H1 (cell line): ENCODE data around the gene POLR2C. TPM values are rescaled to one million over a fixed set of nuclear protein-coding genes. Genes with fewer than 3 reads are reported as not detected.

Experiments used
- CTCF ChIA-PET: fragments of 300-600 bp; sonication (Branson Sonifier 250); formaldehyde crosslinking; loops from one replicate; lab custom pipeline; 2021; ENCODE audit not compliant: partially characterized antibody; lab: Charles Lee
- POLR2A ChIA-PET: fragments of 300-600 bp; sonication (Branson Sonifier 250); formaldehyde crosslinking; loops from one replicate; lab custom pipeline; 2021; ENCODE audit warnings: inconsistent platforms; ENCODE audit not compliant: partially characterized antibody; lab: Charles Lee
- DNase-seq, 2 experiments: peaks; one replicate each; pipeline versions ENCODE4 v3.0.0 to v3.0.0-alpha.2; 2010 to 2022; ENCODE audit warnings: low spot score in 2 of 2, low read depth in 1 of 2, mixed read lengths in 1 of 2
- FAIRE-seq: peaks from 2 replicates; lab custom pipeline; 2011; peaks lifted over from hg19 to GRCh38; lab: Jason Lieb, UNC
- H2AFZ ChIP-seq: 2 replicates; pipeline ENCODE4 v1.8.1; 2012; ENCODE audit warnings: low read length, inconsistent platforms
- H2AK5ac ChIP-seq: 2 replicates; pipeline ENCODE4 v1.6.1; 2013; ENCODE audit warnings: low read depth, low read length
- H2BK120ac ChIP-seq: replicated peaks from 2 replicates; pipeline ENCODE3; 2013; ENCODE audit warnings: low read depth, low read length, inconsistent platforms
- H2BK12ac ChIP-seq: 2 replicates; pipeline ENCODE4 v1.6.1; 2013; ENCODE audit warnings: low read depth, low read length
- H2BK15ac ChIP-seq: 2 replicates; pipeline ENCODE4 v1.6.1; 2013; ENCODE audit warnings: low read length
- H2BK20ac ChIP-seq: 2 replicates; pipeline ENCODE4 v1.6.1; 2013; ENCODE audit warnings: low read length
- H2BK5ac ChIP-seq: 2 replicates; pipeline ENCODE4 v1.6.1; 2013; ENCODE audit warnings: low read depth, low read length
- H3K14ac ChIP-seq: 2 replicates; pipeline ENCODE4 v1.6.1; 2013; ENCODE audit warnings: inconsistent platforms; ENCODE audit not compliant: insufficient read length
- H3K18ac ChIP-seq: 2 replicates; pipeline ENCODE4 v1.6.1; 2013; ENCODE audit warnings: low read length; ENCODE audit errors: extremely low read depth
- H3K23ac ChIP-seq: 2 replicates; pipeline ENCODE4 v1.6.1; 2013; ENCODE audit warnings: inconsistent platforms; ENCODE audit not compliant: insufficient read length
- H3K23me2 ChIP-seq: 2 replicates; pipeline ENCODE4 v1.6.1; 2013; ENCODE audit warnings: low read depth, low read length
- H3K27ac ChIP-seq: 2 replicates; pipeline ENCODE4 v1.6.1; 2011; ENCODE audit warnings: low read depth, low read length, inconsistent platforms
- H3K27me3 ChIP-seq, 4 experiments: replicated peaks in 1 of 4; 1 replicate in 1 of 4; 2 replicates in 3 of 4; pipeline versions ENCODE4 v1.6.1 to v1.8.1; 2011 to 2013; ENCODE audit warnings: low read length in 3 of 4, mild to moderate bottlenecking in 3 of 4, inconsistent platforms in 2 of 4, mixed read lengths in 2 of 4, moderate library complexity in 1 of 4; ENCODE audit not compliant: control insufficient read depth in 3 of 4, insufficient read depth in 3 of 4; ENCODE audit errors: extremely low read depth in 1 of 4
- H3K36me3 ChIP-seq, 4 experiments: 2 replicates each; pipeline versions ENCODE4 v1.6.1 to v1.8.1; 2011 to 2013; ENCODE audit warnings: mild to moderate bottlenecking in 4 of 4, low read length in 3 of 4, moderate library complexity in 2 of 4, control low read depth in 1 of 4, inconsistent platforms in 1 of 4; ENCODE audit not compliant: insufficient read depth in 4 of 4, control insufficient read depth in 2 of 4
- H3K4ac ChIP-seq: replicated peaks from 2 replicates; pipeline ENCODE3; 2013; ENCODE audit warnings: low read length, low read depth, mixed read lengths, inconsistent platforms; ENCODE audit not compliant: insufficient read length
- H3K4me1 ChIP-seq, 4 experiments: replicated peaks in 1 of 4; 1 replicate in 1 of 4; 2 replicates in 3 of 4; pipeline versions ENCODE4 v1.6.1 to v1.8.1; 2011 to 2013; ENCODE audit warnings: low read length in 3 of 4, inconsistent platforms in 2 of 4, mixed read lengths in 1 of 4; ENCODE audit not compliant: insufficient read depth in 4 of 4, control insufficient read depth in 3 of 4
- H3K4me2 ChIP-seq, 2 experiments: 2 replicates each; pipeline versions ENCODE4 v1.6.1 to v1.8.1; 2011 to 2013; ENCODE audit warnings: low read depth in 2 of 2, low read length in 2 of 2, control low read depth in 1 of 2, inconsistent platforms in 1 of 2, mild to moderate bottlenecking in 1 of 2; ENCODE audit not compliant: insufficient read depth in 1 of 2
- H3K4me3 ChIP-seq, 4 experiments: fragments of 200-600, 300-600 bp in 1 of 4; sonication (generic), shearing (Covaris generic), sonication (Bioruptor Twin) in 1 of 4; 2 replicates each; pipeline versions ENCODE4 v1.5.1 to v1.8.1; 2011 to 2016; ENCODE audit warnings: low read length in 4 of 4, low read depth in 3 of 4, control low read depth in 2 of 4, inconsistent platforms in 2 of 4, mild to moderate bottlenecking in 2 of 4, mixed read lengths in 1 of 4, moderate library complexity in 1 of 4; ENCODE audit not compliant: insufficient read depth in 2 of 4; ENCODE audit errors: extremely low read depth in 1 of 4
- H3K56ac ChIP-seq: replicated peaks from 2 replicates; pipeline ENCODE3; 2013; ENCODE audit warnings: low read depth, mild to moderate bottlenecking, mixed read lengths, low read length, inconsistent platforms; ENCODE audit not compliant: insufficient read length
- H3K79me1 ChIP-seq: 2 replicates; pipeline ENCODE4 v1.6.1; 2013; ENCODE audit warnings: low read depth, low read length, control low read depth
- H3K79me2 ChIP-seq, 2 experiments: 2 replicates each; pipeline versions ENCODE4 v1.6.1 to v1.8.1; 2012 to 2013; ENCODE audit warnings: low read length in 2 of 2, mild to moderate bottlenecking in 2 of 2, inconsistent platforms in 1 of 2; ENCODE audit not compliant: insufficient read depth in 2 of 2, control insufficient read depth in 1 of 2
- H3K9ac ChIP-seq, 4 experiments: replicated peaks in 1 of 4; 1 replicate in 1 of 4; 2 replicates in 3 of 4; pipeline versions ENCODE4 v1.6.1 to v1.8.1; 2011 to 2013; ENCODE audit warnings: low read depth in 3 of 4, low read length in 3 of 4, control low read depth in 2 of 4, mild to moderate bottlenecking in 2 of 4, moderate library complexity in 2 of 4, inconsistent platforms in 1 of 4; ENCODE audit errors: extremely low read depth in 1 of 4
- H3K9me3 ChIP-seq, 2 experiments: 2 replicates each; pipeline versions ENCODE4 v1.6.1 to v1.8.1; 2012 to 2013; ENCODE audit warnings: mild to moderate bottlenecking in 2 of 2, moderate library complexity in 2 of 2, control low read depth in 1 of 2, inconsistent platforms in 1 of 2, low read depth in 1 of 2, low read length in 1 of 2, mixed read lengths in 1 of 2; ENCODE audit not compliant: insufficient read depth in 2 of 2
- H4K20me1 ChIP-seq, 2 experiments: replicated peaks in 1 of 2; 2 replicates each; pipeline versions ENCODE3 to v1.8.1; 2011 to 2013; ENCODE audit warnings: inconsistent platforms in 2 of 2, low read length in 2 of 2, mild to moderate bottlenecking in 1 of 2; ENCODE audit not compliant: insufficient read depth in 2 of 2, control insufficient read depth in 1 of 2
- H4K5ac ChIP-seq: 2 replicates; pipeline ENCODE4 v1.6.1; 2013; ENCODE audit warnings: low read length, low read depth, mixed read lengths, inconsistent platforms; ENCODE audit not compliant: insufficient read length
- H4K8ac ChIP-seq: 2 replicates; pipeline ENCODE4 v1.8.0; 2013; ENCODE audit warnings: mild to moderate bottlenecking, moderate library complexity, low read length, inconsistent platforms; ENCODE audit not compliant: insufficient read depth; ENCODE audit errors: extremely low read depth
- H4K91ac ChIP-seq: replicated peaks from 2 replicates; pipeline ENCODE3; 2013; ENCODE audit warnings: low read length, mixed read lengths, inconsistent platforms; ENCODE audit not compliant: insufficient read length
- BACH1 ChIP-seq: IDR thresholded peaks from 2 replicates; pipeline ENCODE4 v1.6.1; 2012; ENCODE audit warnings: low read length, improper control_type of control experiment
- BRCA1 ChIP-seq: IDR thresholded peaks from 2 replicates; pipeline ENCODE4 v1.6.1; 2012; ENCODE audit warnings: low read depth, low read length, improper control_type of control experiment
- JUN ChIP-seq: IDR thresholded peaks from 2 replicates; pipeline ENCODE4 v1.6.1; 2011; ENCODE audit warnings: low read depth, mild to moderate bottlenecking, improper control_type of control experiment, low read length
- SIX5 ChIP-seq: IDR thresholded peaks from 2 replicates; pipeline ENCODE4 v1.6.1; 2011; ENCODE audit warnings: mild to moderate bottlenecking, low read depth, low read length
- SP4 ChIP-seq: IDR thresholded peaks from 2 replicates; pipeline ENCODE4 v1.6.1; 2012; ENCODE audit warnings: low read length, inconsistent platforms
- WGBS, 2 experiments: shearing (Covaris generic) in 1 of 2; methylation state at CpG; one replicate each; pipeline versions ENCODE4 v1.1.6 to v1.1.7; 2013 to 2015; ENCODE audit warnings: low lambda C conversion rate in 2 of 2, mixed read lengths in 2 of 2, inconsistent platforms in 1 of 2, low coverage in 1 of 2, missing lambda C conversion rate in 1 of 2; ENCODE audit not compliant: insufficient replicate concordance in 2 of 2, insufficient coverage in 1 of 2, insufficient read length in 1 of 2; ENCODE audit errors: extremely low coverage in 1 of 2, missing lambda C conversion rate in 1 of 2; 5-methylcytosine and 5-hydroxymethylcytosine counted together
- polyA plus RNA-seq, 7 experiments: library from polyadenylated mRNA; depleted of rRNA in 3 of 7; stranded (reverse) in 5 of 7; unstranded in 2 of 7; fragments of >200 nt in 5 of 7; fragments of 200-250 nt in 2 of 7; gene quantifications; 1 replicate in 5 of 7; 2 replicates in 1 of 7; 4 replicates in 1 of 7; pipeline versions ENCODE4 v1.2.1 to v1.2.3, GENCODE V29; 2011 to 2013; ENCODE audit warnings: missing spikeins in 2 of 7, mixed read lengths in 2 of 7
- total RNA-seq: library from RNA; stranded (reverse); fragmentation: NEBNext Ultra II Directional; extraction: Animal tissue kit (Norgen Biotek cat#: 25700); gene quantifications from 2 replicates; pipeline ENCODE4 v1.2.1, GENCODE V29; 2021
- TF ChIP-seq, protein P1 (sequence below): IDR thresholded peaks from 2 replicates; pipeline ENCODE4 v1.6.1; 2012; ENCODE audit warnings: inconsistent platforms

Gene POLR2C
- total and polyA plus RNA-seq, 2 of the 8 experiments (the other 6 are each of a cell fraction or from before 2014, with no cell fraction given): 72.5 to 132 TPM

DNA sequence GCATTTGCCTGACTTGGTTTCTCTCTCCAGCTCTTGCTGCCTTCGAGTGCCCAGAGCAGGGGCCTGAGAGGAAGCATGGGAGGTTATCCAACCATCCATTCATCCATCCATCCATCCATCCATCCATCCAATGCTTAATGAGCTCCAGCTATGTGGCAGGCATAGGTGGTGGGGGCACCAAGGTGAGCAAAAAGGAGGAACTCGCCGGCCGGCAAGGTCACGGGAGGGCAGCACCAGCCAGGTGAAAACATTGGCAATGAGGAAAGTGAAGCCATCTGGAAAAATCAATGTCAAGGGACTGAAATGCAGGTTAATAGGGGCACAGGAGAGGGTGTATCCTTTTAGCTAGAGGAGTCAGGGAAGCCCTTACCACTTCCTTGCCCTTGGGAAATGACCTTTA lies 42.0 kb downstream of the POLR2C start:
- Histone ChIP-seq H2BK5ac (no peak overlapping the region), H3K18ac (no peak overlapping the region), H4K5ac (no peak overlapping the region), H2BK20ac (no peak overlapping the region), H3K4me3 (no peak overlapping the region), H2AFZ (no peak overlapping the region), H3K9me3 (no peaks in the 10 kb centered on the region), H3K9ac (no peak overlapping the region), H3K4me2 (no peak overlapping the region), H2AK5ac (no peak overlapping the region), H3K36me3 (no peaks in the 10 kb centered on the region), H3K79me1 (no peaks in the 10 kb centered on the region; the same call in 1 of the 2 replicates), H4K8ac (no peak overlapping the region), H3K4ac (no peak overlapping the region), H3K4me1 (peaks cover 0 to 17% (median 6%) of the 10 kb centered on the region in 4 experiments; a peak in 6 of 7 replicates), H3K27me3 (no peaks in the 10 kb centered on the region), H4K20me1 (no peaks in the 10 kb centered on the region), H2BK12ac (no peak overlapping the region), H3K56ac (no peak overlapping the region), H3K14ac (no peak overlapping the region), H3K27ac (no peak overlapping the region), H3K79me2 (no peaks in the 10 kb centered on the region), H2BK15ac (no peak overlapping the region), H3K23ac (no peak overlapping the region), H2BK120ac (no peak overlapping the region), H4K91ac (no peak overlapping the region), H3K23me2 (peaks cover 2% of the 10 kb centered on the region; the same call in 1 of the 2 replicates)
- WGBS, 2 experiments: 82% methylated on average over 5 of the region's 5 CpGs; no CpG with 5 or more reads in 1 of the 2 experiments
- TF ChIP-seq JUN (no peak), SP4 (no peak), SIX5 (no peak), BRCA1 (no peak), BACH1 (no peak)
- TF ChIP-seq, protein P1, sequence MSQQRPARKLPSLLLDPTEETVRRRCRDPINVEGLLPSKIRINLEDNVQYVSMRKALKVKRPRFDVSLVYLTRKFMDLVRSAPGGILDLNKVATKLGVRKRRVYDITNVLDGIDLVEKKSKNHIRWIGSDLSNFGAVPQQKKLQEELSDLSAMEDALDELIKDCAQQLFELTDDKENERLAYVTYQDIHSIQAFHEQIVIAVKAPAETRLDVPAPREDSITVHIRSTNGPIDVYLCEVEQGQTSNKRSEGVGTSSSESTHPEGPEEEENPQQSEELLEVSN: no peak
- CTCF ChIA-PET: interaction anchor here (1.2 to 8.8 kb wide), 4 partner anchors 9 to 58 kb away, joined by 3 to 89 read pairs (median 4); partner anchors contain the start of genes CIAPIN1 and COQ9
- FAIRE-seq: no peak
- POLR2A ChIA-PET: no interaction called here
- no peak for DNase-seq
